Activated CD8-positive, alpha-beta memory T cell treated with anti-CD3 and anti-CD28 coated beads, Interleukin-2, amount 50 U/mL, for 1 hour (primary cell): ENCODE measurements around the gene RNLS.
A peak's percentile ranks its signal among the peaks of the same experiment; 100 is the strongest.

Experiments
- DNase-seq: peaks from one replicate; pipeline ENCODE4 v3.0.0-alpha.2; 2020; ENCODE audit errors: extremely low read depth

RNLS gene

DNA sequence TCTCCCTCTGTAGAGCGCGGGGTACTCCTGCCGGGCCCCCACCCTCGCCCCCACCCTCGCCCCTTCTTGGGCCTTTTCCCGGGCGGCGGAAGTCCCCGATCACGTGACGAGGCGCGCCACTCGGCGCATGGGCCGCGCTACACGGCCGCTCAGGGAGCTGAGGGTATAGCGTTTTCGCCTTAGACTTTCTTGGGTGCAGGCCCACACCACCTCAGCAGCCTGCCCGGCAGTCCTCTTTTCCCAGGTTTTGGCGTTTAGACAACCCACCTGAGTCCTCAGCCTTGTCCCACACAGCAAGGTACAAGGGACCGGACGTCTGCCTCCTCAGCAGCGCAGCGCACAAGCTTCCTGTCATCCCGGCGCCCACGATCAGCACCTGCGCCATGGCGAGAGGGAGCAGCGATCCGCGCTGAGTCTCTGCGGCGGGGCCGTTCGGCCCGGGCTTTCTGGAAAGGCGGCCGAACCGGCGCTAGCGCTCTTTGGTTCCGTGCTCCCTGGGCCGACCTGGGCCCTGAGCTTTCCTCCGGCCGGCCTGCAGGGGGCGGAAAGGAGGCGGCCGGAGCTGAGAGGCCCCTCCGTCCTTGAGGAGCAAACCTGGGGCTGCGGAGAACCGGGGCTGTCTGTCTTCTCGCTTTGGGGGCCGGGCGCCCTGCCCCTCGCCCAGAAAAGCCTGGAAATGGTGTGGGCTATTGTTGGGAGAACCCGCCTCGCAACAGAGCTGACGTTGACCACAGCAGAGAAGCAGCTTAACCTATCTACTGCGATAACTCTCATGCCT lies at the start of gene RNLS:
Gene RNLS, minus strand, starts transcription at position 513 of the 778 bp plus-strand sequence.
- DNase-seq = peak; percentile 9

DNA sequence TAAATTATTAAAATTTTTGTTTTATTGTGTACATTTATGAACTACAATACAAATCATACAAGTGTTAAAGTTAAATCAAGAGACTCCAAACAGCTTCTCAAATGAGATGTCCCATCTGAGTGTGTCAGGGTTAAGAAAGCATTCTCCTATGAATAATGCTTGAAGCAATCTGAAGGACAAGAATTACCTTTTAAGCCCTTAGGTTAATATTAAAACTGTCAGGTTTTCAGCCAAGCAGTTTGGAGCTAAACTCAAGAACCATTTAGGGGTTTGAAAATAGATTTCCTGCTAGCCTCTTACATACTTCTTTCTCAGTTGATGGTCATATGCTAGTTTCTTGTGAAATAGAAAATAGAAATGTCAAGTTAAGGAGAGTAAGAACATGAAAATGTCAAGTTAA lies 41.7 kb upstream of the RNLS start:
- DNase-seq = no peak

DNA sequence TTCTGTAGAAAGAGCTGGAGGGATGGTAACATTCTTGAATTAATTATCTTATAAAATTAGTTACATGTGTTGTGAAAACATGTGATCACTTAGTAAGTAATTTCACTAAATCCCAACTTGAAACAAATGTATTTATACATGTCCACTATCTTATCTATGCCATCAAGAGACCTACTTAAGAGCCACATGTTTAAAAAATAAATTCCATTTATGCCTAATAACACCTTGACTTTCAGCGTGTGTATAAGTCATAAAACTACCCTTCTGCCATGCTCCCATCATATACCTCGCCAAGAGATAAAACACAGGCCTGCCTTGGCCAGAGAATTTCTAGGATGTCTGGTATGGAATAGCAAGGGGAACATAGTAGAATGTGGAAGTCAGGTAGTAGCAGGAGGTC lies 40.7 kb upstream of the RNLS start:
- no peak for DNase-seq

DNA sequence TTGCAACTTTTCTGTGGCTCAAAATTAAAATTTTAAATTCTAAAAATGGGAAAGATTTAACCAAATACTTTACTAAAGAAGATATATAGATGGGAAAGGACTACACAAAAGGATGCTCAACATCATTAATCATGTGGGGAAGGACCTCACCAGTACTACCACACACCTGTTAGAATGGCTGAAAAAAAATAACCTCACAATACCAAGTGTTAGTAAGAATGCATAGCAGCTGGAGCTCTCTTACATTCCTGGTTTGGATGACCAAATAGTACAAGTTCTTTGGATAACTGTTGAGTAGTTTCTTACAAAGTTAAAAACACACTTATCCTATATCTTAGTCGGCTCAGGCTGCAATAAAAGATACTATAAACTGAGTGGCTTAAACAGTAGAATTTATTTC lies 37.3 kb upstream of the RNLS start:
- DNase-seq = no peak

DNA sequence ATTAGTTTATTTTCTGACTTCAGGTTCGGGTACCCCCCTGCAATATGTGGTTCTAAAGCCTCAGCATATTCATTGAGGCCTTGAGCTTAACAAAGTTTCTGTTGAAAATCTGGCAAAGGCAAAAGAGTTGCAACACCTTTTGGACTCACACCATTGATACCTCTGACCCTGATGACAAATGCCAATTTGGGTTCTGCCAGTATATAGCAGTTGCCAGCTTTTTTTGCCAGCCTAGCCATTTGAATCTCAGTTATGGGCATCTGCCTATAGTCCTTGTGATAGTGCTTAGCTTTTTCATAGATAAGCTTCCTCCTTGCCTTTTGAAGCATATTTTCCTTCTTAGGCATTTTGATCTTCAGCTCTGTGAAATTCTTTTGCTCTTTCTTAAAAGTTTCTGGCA lies 35.4 kb upstream of the RNLS start:
- DNase-seq = no peak

DNA sequence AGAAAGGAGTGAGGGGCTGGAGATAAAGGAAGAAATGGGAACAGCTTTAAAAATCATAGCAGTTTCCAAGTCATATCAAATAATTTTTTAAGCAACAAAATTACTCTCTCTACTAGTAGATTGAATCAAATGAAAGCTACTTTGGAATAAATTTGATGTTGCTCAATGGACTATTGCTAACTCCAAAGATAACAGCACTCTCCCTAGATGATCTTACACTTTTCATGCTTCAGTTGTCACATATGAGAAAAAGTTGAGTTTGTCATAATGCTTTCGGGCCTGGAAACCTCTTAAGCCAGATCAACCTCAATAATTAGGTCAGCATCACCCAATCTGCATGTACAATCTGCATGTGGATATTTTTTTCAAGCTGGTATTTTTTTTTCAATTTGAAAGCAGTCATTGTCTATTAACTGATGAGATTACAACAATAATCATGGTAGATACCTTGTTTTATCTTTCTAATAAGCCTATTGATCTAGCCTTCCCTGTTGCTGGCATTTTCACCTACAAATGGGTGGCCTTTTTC lies 34.7 kb upstream of the RNLS start:
- no peak for DNase-seq

DNA sequence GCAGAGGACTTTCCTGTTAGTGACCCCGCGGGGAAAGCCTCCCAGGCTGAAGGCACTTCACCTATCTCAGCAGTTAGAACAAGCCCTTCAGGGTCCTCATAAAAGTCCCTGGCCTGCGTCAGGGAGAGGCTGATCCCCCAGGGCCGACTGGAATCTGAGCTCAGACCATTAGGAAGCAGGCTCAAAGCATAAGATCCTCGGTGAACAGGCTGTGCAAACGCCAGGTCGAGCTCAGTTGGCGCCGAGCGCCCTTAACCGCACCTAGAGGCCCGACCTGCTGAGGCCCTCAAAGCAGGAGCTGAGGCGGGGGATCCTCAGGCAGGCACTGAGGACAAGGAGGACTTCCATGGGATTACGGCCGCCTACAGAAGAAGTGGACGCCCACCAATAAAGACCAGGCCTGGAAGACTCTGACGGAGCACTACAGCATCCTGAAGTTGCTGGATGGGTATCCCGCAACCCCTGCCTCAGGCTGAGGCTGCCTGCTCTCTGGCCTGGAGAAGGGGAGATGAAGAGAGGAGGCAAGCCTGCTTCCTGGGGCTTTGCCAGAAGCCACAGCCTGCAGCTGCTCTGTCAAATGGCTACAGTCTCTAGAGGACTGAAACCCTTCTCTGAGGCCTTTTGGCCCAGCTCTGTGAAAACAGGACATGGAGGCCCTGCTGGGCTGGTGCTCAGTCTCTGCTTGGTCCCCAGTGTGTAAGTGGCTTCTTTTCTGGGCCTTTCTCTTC lies 33.3 kb upstream of the RNLS start:
- no peak for DNase-seq

DNA sequence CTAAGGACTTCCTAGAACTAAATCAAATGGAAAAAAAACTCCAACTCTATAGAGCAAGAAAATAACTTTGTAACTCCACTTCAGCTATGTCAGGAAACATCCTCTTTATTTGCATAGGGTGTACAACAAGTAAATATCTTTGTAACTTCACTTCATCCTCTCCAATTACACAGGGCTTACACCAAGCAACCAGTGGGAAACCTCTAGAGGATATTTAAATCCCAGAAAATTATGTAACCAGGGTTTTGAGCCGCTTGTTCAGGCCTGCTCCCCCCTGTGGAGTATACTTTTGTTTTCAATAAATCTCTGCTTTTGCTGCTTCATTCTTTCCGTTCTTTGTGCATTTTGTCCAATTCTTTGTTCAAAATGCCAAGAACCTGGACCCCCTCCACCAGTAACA lies 25.7 kb upstream of the RNLS start:
- DNase-seq = no peak

DNA sequence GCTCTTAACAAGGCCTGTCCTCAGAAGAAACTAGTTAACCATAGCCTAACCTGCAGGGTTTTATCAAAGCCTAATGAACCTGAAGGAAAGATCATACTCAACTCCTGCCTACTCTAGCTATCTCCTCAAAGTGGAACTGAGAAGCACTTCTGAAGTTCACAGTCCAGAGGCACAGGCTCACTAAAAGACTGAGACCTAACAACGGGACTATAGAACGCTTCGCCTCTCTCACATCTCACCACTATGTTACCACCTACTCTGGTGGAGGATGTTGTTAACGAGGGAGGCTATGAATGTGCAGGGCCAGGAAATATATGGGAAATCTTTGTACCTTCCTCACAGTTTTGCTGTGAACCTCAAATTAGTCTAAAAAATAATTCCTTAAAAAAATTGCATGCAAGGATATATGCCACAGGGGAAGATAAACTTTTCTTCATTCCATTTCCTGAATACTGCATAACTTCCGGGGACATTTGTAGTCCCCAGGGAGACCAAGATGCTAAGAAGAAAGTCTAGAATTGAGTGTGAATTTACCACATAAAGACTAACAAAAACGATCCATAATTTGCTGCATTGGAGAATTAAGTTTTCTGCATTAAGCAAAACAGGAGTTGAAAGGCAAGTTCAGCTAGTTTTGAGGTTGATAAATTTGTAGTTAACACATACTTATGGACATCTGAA lies 25.1 kb upstream of the RNLS start:
- DNase-seq = no peak

DNA sequence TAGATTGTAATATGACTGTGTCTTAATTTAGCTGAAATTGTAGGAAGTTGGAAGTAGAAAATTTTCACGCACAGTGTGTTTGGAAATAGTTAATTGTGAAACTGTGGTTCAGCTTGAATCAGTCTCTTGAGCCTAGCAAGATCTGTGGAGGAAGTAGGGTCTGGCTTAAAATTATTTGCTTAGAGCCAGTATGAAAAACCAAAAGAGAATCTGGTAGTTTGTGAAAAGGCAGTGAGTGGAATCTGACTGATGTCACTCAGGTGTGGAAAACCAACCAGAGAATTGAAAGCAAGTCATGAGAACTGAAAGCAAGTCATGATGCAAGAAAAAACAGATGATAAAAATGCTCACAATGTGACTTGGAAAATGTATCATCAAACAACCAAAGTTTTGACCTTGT lies 14.9 kb upstream of the RNLS start:
- DNase-seq = no peak

DNA sequence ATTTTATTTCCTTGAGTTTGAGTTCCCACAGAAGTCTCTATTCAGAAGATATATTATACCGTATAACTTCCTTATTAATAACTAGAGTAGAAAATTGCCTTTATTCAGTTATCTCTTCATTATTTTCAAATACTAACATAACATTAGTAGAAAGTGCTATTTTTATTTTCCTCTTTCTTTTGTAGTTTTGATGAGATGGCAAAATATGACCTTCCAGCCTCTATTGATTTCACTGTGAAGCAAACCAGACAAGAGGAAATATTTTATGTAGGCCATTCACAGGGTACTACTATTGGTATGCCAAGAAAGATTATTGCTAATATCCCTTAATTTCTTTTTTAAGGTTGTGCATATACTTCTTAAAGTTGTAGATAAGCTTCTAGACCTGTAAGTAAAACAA lies 11.4 kb upstream of the RNLS start:
- DNase-seq = no peak

DNA sequence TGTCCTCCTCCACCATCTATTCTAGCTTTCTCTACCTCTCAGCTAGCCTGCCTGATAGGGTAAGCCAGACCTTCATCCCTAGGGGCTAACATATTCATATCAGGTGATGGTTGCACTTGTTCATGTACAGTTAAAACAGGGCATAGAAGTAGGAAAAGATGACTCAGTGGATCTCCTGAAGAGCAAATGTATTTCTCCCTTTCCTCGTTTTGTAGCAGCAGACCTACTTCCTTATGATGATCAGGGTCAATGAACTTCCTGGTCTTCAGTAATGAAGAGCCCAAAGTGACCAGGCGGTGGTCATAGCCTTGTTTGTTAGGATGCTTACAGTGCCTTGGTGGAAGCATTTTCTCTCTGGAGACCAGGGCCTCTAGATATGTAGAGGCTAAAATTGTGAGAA lies 9.8 kb upstream of the RNLS start:
- DNase-seq = no peak

DNA sequence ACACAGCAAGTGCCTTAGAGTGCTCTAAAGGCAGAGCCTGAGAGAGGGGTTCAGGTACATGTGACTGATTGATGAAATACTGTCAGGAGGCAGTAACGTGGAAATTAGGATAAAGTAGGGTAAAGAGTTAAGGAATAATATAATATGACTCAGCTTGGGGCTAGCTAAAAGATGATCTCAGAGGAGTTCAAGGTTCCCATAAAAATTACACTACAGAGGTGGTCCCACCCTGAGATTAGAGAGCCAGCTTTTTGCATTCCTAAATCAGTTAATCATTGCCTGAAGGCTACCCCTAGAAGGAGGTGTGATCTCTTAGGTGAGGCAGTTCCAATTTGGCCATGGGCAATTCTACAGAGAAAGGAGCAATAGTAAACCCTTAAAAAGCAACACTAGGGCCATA lies 9.3 kb upstream of the RNLS start:
- no peak for DNase-seq

DNA sequence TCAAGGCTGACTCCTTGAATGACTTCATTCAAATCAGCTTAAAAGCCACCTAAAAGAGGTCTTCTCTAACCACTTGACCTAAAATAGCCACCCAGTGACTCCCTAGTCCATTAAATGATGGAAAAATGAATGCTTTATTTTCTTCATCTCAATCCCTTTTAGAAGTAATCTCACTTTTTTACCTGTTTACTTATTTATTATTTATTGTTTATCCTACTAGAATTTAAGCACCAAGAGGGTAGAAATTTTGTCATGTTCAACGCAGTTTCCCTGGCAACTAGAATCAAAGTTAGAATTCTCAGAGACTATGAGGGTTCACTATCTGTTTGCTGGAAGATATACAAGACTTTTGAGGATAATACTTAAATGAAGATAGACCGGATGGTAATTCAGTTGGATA lies 3.3 kb upstream of the RNLS start, which contains the start of gene LIPJ:
Gene LIPJ, plus strand, starts transcription at position 301 of the 400 bp plus-strand sequence. CDS start 3,926 bp downstream, outside the sequence.
- DNase-seq = no peak

DNA sequence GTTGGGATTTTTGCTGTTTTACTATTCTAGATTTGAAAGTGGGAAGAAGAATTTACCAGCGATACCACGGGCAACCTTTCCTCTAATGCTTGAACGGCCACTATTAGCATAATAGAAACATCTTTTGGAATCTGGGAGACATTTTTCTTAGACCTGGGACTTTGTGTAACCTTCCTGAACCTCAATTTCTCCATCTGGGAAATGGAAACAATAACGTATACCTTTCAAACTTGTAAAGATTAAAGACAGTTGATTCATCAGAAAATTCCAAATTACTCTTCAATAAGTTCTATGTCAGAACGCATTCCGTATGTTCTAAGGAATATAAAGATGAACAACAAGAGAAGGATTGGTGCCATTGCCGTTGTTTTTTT lies 453 bp upstream of the RNLS start:
- DNase-seq = no peak

DNA sequence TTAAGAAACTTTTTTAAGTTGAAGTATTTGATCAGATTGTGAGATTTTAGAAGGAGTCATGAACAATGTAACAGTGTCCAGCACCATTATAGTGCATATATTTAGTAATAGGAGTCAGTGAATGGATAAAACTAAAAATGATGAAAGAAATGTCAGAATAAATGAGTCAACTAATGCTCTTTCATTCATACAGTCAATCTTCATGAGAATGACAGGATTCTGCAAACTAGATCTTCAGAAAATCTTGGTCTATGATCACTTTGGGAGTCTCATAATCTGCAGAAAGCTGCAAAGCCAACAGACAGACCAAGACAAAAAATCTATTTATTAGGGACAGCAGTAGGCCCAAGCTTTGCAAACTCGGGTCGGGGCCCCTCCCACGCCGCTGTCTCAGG lies 710 bp downstream of the RNLS start:
- DNase-seq = no peak

DNA sequence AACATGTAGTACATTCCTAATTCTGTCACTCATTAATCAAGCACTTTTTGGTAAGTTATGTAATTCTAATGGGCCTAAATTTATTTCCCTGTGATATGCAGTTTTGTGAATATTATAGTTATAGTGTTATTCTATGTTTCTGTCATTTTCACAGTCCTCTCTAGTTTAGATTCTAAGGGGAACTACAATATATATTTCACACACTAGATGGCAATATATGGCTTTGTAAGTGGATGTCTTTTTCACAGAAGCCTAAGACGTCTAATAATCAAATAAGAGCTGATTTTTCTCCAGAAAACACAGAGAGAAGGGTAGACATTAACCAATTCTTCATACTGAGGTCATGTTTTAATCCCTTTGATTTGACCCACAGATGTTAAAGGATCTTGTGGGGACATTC lies 18.0 kb downstream of the RNLS start:
- DNase-seq = no peak

DNA sequence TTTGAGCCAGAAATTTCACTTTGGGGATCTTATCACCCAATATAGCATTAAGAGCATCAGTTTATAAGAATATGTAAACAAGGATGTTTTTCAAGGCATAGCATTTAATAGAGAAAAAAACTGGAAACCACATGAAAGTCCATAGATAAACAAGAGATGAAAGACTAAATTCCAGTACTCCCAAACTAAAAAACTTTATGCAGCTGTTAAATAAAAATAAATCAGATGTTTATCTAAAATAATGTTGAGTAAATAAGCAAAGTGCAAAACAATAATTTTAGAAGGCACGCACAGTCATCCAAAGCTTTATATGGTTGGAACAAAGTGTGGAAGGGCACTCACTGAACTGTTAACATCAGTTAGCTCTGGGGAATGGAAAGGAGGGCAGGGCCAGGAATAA lies 21.0 kb downstream of the RNLS start:
- DNase-seq = no peak

DNA sequence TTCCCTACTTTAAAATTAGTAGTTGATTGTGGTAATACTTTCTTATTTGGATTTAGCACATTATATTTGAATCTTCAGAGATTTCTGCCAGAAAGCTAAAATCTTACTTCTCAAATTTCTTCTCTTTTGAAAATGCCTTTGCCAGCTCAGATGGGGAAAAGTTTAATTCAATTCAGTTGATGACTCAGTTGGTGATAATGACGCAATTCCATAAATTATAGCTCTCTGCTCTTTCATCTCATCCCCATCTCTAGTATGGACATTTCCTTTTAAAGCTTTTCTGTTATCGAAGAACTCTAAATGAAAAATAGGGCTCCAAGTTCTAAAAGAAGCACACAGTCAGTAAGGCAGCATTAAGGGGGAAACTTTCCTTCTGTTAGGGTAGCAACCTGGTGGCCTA lies 25.5 kb downstream of the RNLS start:
- no peak for DNase-seq

DNA sequence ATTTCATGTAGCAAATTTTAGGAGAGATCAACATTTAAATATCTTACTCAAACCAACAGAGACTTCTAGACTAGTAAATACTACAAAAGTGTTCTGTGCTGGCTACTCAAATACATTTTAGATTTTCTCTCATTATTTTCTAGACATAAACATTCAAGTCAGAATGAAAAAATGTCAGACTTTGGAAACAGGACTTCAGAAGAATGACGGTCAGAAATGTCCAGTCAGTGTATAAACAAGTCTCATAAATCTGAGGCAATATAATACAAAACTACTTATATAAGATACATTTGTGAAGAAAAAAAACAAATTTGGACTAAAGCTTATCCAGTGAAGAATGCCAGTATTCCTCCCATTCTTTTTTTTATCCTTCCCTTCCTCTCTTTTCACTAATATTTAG lies 25.9 kb downstream of the RNLS start:
- no peak for DNase-seq

DNA sequence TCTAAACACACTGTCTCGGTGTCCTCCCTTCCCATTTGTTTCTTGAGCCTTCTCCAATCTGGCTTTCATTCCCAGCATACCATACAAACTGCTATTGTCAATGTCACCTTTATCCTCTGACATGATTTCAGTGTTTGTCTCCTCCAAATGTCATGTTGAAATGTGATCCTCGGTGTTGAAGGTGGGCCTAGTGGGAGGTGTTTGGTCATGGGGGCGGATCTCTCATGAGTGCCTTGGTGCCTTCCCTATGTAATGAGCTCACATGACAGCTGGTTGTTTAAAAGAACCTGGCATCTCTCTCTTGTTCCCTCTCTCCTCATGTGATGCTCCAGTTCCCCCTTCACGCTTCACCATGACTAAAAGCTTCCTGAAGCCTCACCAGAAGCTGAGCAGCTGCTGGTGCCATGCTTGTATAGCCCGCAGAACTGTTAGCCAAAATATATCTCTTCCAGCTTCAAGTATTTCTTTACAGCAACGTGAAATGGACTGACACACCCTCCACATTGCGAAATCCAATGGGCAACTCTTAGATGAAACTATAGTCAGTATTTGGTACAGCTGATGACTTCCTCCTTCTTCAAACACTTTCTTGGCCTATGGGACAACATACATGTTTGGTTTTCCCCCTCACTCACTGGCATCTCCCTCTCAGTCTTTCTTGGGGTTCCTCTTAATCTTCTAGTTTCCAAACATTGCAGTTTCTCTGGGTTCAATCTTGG lies 27.8 kb downstream of the RNLS start:
- DNase-seq = no peak
